Thyroid gland (tissue), 4 donors: ENCODE data around the gene AKAP7. TPM values are rescaled to one million over a fixed set of nuclear protein-coding genes. Genes with fewer than 3 reads are reported as not detected.

Experiments used
- DNase-seq, 2 donors: peaks; one replicate each; pipeline ENCODE4 v3.0.0-alpha.2; 2019
- H3K27ac ChIP-seq, 3 donors: fragments of 200-600 bp; sonication (generic); 1 replicate in 2 of 3; 2 replicates in 1 of 3; pipeline ENCODE4 v1.5.1; 2016 to 2019; ENCODE audit warnings: mild to moderate bottlenecking in 1 of 3, moderate library complexity in 1 of 3
- H3K27me3 ChIP-seq: fragments of 200-600 bp; sonication (generic); one replicate; pipeline ENCODE4 v1.5.1; 2019
- H3K36me3 ChIP-seq, 2 donors: fragments of 200-600 bp; sonication (generic); one replicate each; pipeline ENCODE4 v1.5.1; 2016 to 2019
- H3K4me1 ChIP-seq, 2 donors: fragments of 200-600 bp; sonication (generic); one replicate each; pipeline ENCODE4 v1.5.1; 2017 to 2019
- H3K4me3 ChIP-seq, 3 donors: fragments of 200-600 bp; sonication (generic); replicated peaks in 1 of 3; 1 replicate in 2 of 3; 2 replicates in 1 of 3; pipeline ENCODE4 v1.5.1; 2016; ENCODE audit warnings: mild to moderate bottlenecking in 1 of 3
- H3K9me3 ChIP-seq: fragments of 200-600 bp; sonication (generic); one replicate; pipeline ENCODE4 v1.5.1; 2017
- POLR2A ChIP-seq, 2 donors: fragments of 450-650 bp; IDR thresholded peaks; one replicate each; pipeline ENCODE4 v1.6.1; 2017; ENCODE audit warnings: antibody characterized with exemption in 2 of 2, mild to moderate bottlenecking in 2 of 2, moderate library complexity in 1 of 2
- WGBS, 2 donors: methylation state at CpG; one replicate each; pipeline ENCODE4 v1.1.5; 2017; 5-methylcytosine and 5-hydroxymethylcytosine counted together
- intact Hi-C: fragments of 100-400 bp; cut with DNase I; formaldehyde crosslinking; loops from one replicate; pipeline ENCODE4 v1.15.1; 2023
- total RNA-seq, 4 donors: library from RNA; depleted of rRNA; stranded (reverse); fragments of >200 nt; gene quantifications; one replicate each; pipeline ENCODE4 v1.2.3, GENCODE V29; 2016
- TF ChIP-seq, protein P1 (sequence below), 6 experiments: fragments of 200-600 bp in 3 of 6; fragments of 450-650 bp in 3 of 6; sonication (generic) in 3 of 6; IDR thresholded peaks; one replicate each; pipeline ENCODE4 v1.5.1; 2016 to 2019; ENCODE audit warnings: antibody characterized with exemption in 6 of 6, mild to moderate bottlenecking in 2 of 6, inconsistent platforms in 1 of 6, moderate library complexity in 1 of 6

The AKAP7 gene
- total RNA-seq, 4 donors from 2014 or later = 11.7 to 19.1 (median 12.4) TPM

DNA sequence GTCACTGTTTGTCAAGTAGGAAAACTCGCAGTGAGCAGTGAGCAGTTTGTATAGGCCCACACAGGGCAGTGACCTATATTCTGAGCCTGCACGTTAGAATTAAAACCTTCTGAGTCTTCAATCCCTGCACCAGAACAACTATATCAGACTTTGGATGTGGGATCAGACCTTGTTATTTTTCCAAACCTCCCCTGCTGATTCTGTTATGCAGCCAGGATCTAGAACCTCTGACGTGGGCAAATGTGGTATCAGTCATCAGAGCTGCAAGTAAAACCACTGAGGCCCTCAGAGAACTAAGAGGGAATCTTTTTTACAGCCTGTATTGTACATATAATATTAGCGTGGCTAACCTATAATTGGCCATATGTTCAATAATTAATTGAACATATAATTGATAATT is 32.0 kb upstream of the AKAP7 start:
- intact Hi-C loops = no loop called here

DNA sequence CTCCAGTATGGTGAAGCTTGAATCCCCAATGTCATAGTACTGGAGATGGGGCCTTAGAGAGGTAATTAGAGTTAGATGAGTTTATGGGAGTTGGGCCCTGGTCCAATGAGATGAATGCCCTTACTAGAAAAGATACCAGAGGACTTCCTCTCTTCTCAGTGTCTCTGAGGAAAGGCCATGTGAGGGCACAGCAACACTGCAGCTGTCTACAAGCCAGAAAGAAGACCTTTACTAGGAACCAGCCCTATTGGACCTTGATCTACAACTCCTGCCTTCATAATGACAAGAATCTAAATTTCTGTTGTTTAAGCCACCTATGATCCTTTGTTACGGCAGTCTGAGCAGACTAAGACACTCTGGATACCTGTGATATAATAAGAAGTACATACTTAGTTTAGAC is 31.4 kb upstream of the AKAP7 start:
- Histone ChIP-seq H3K27me3 (no peaks in the 10 kb centered on the region), H3K4me3 (no peak overlapping the region), H3K4me1 (no peaks in the 10 kb centered on the region), H3K36me3 (no peaks in the 10 kb centered on the region), H3K27ac (no peak overlapping the region), H3K9me3 (no peaks in the 10 kb centered on the region)
- DNase-seq = no peak
- WGBS, 2 donors = 83 to 100% methylated on average over 1 of the region's 1 CpG
- intact Hi-C loops = no loop called here
- TF ChIP-seq POLR2A (IDR thresholded peaks at IDR 0.05) = no peak
- TF ChIP-seq, protein P1, sequence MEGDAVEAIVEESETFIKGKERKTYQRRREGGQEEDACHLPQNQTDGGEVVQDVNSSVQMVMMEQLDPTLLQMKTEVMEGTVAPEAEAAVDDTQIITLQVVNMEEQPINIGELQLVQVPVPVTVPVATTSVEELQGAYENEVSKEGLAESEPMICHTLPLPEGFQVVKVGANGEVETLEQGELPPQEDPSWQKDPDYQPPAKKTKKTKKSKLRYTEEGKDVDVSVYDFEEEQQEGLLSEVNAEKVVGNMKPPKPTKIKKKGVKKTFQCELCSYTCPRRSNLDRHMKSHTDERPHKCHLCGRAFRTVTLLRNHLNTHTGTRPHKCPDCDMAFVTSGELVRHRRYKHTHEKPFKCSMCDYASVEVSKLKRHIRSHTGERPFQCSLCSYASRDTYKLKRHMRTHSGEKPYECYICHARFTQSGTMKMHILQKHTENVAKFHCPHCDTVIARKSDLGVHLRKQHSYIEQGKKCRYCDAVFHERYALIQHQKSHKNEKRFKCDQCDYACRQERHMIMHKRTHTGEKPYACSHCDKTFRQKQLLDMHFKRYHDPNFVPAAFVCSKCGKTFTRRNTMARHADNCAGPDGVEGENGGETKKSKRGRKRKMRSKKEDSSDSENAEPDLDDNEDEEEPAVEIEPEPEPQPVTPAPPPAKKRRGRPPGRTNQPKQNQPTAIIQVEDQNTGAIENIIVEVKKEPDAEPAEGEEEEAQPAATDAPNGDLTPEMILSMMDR (IDR thresholded peaks at IDR 0.05) = no peak

More for the DNA sequence above, 32.0 kb upstream of the AKAP7 start:
- Histone ChIP-seq H3K27me3 (no peaks in the 10 kb centered on the region), H3K4me1 (no peaks in the 10 kb centered on the region), H3K9me3 (no peaks in the 10 kb centered on the region), H3K36me3 (no peaks in the 10 kb centered on the region), H3K4me3 (no peak overlapping the region), H3K27ac (no peak overlapping the region)
- TF ChIP-seq POLR2A (IDR thresholded peaks at IDR 0.05) = no peak
- TF ChIP-seq, protein P1 (IDR thresholded peaks at IDR 0.05) = no peak
- no peak for DNase-seq
- 63 to 72% methylated on average over 4 of the region's 4 CpGs for WGBS, 2 donors

DNA sequence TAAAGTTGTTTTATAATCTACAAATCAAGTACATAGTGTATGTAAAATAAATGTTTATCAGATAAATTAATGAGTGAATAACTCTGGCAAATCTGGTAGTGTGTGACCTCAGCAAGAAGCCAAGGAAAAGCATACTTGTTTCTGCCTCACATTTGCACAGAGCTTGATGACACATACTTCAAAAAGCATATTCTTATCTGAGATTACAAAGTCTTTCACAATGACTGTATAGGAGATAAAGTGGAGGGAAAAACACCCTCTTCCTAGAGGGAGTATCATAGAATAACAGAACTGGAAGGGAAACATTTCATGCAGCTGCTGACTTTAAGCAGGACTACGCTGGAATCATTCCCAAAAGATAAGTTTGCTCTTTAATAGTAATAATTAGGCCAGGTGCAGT is 28.1 kb upstream of the AKAP7 start:
- TF ChIP-seq POLR2A (IDR thresholded peaks at IDR 0.05) = no peak
- TF ChIP-seq, protein P1 (IDR thresholded peaks at IDR 0.05) = no peak
- 85 to 92% methylated on average over 1 of the region's 1 CpG for WGBS, 2 donors
- intact Hi-C loops = no loop called here

DNA sequence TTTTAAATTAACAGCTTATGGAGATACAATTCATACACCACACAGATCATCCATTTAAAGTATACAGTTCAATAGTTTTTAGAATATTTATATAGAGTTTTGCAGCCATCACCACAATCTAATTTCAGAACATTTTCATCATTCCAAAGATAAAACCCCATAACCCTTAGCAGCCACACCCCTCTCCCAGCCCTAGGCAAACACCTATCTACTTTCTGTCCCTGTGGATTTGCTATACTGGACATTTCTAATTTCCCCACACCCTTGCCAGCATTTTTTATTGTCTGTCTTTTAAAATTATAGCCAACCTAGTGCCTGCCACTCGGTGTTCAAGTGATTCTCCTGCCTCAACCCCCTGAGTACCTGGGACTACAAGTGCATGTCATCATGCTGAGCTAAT is 23.0 kb upstream of the AKAP7 start:
- TF ChIP-seq POLR2A (IDR thresholded peaks at IDR 0.05) = no peak
- TF ChIP-seq, protein P1 (IDR thresholded peaks at IDR 0.05) = no peak
- intact Hi-C loops = no loop called here
- Histone ChIP-seq H3K27ac (no peak overlapping the region), H3K27me3 (no peaks in the 10 kb centered on the region), H3K4me3 (no peak overlapping the region), H3K4me1 (no peaks in the 10 kb centered on the region), H3K9me3 (no peaks in the 10 kb centered on the region), H3K36me3 (no peaks in the 10 kb centered on the region)
- 64 to 75% methylated on average over 1 of the region's 1 CpG for WGBS, 2 donors
- no peak for DNase-seq

More for the DNA sequence above, 28.1 kb upstream of the AKAP7 start:
- no peaks in the 10 kb centered on the region for H3K36me3 ChIP-seq
- no peaks in the 10 kb centered on the region for H3K27me3 ChIP-seq
- no peak overlapping the region for H3K27ac ChIP-seq
- no peaks in the 10 kb centered on the region for H3K9me3 ChIP-seq
- no peak for DNase-seq
- H3K4me1 ChIP-seq = no peaks in the 10 kb centered on the region
- no peak overlapping the region for H3K4me3 ChIP-seq

DNA sequence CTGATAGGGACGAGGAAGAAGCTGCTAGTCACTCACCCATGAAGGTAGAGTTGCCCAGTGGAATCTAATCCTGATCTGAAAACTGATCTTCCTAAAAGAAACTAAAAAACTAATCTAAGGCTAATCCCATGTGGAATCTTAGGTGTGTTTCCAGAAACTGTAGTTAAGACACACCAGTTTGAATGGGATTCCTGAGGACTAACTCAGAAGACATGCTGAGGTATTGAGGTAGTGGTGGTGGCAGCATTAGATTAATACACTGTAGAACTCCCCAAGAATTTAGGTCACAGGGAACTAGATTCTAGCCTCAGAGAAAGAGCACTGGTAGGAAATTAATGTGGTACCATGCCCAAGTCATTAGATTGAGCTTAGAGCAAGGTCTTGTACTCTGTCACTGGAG is 19.6 kb upstream of the AKAP7 start:
- no peak for TF ChIP-seq POLR2A (IDR thresholded peaks at IDR 0.05)
- TF ChIP-seq, protein P1 (IDR thresholded peaks at IDR 0.05) = no peak
- Histone ChIP-seq H3K36me3 (no peaks in the 10 kb centered on the region), H3K4me3 (no peak overlapping the region), H3K27ac (no peak overlapping the region), H3K4me1 (no peaks in the 10 kb centered on the region), H3K9me3 (no peaks in the 10 kb centered on the region), H3K27me3 (no peaks in the 10 kb centered on the region)
- no peak for DNase-seq
- intact Hi-C loops = loop anchor here (2.0 kb wide), 1 partner anchor 229 kb away; no protein-coding TSS in a partner anchor
- WGBS, 2 donors = 76 to 96% methylated on average over 1 of the region's 1 CpG
